ENCODE measurements around the gene TNFRSF8. TPM values are rescaled to one million over a fixed set of nuclear protein-coding genes. Genes with fewer than 3 reads are reported as not detected.

The TNFRSF8 gene
- total and polyA plus RNA-seq, 9 of the 15 experiments (the other 6 are each of a cell fraction or from before 2014, with no cell fraction given), result 3.5 to 38.4 (median 17.1) TPM

GRCh38 chr1:12130466-12131130, 67.5 kb downstream of the TNFRSF8 start:
- in situ Hi-C loops (cut with MboI), result no loop called here
- no peaks in the 10 kb centered on the region for H3K9me1 ChIP-seq (ENCODE audit: control insufficient read depth, insufficient read depth, low read length)
- no peak overlapping the region for H3K9ac ChIP-seq (ENCODE audit: insufficient read depth in 1 of 2, low read depth in 2 of 2, low read length in 2 of 2)
- H3K27ac ChIP-seq (ENCODE audit: extremely low read depth, low read depth, low read length), result no peak overlapping the region
- no peaks in the 10 kb centered on the region for H4K20me1 ChIP-seq (replicated peaks; ENCODE audit: control insufficient read depth, insufficient read depth, low read length)
- H2AFZ ChIP-seq (ENCODE audit: low read depth, low read length), result no peak overlapping the region
- no peak for ATAC-seq
- H3K27me3 ChIP-seq (ENCODE audit: control insufficient read depth in 2 of 2, insufficient read depth in 2 of 2, low read length in 2 of 2), result no peaks in the 10 kb centered on the region
- no peak overlapping the region for H3K4me2 ChIP-seq (ENCODE audit: insufficient read depth, low read length)
- BruUV-seq (replicated peaks), result no TSS peak
- 56% methylated on average over 13 of the region's 13 CpGs for WGBS (ENCODE audit: insufficient coverage, low coverage, missing lambda C conversion rate)
- H3K36me3 ChIP-seq (ENCODE audit: control insufficient read depth, insufficient read depth, low read length), result peaks cover 33% of the 10 kb centered on the region; the same call in 2 of the 3 replicates
- POLR2A ChIA-PET, result interaction anchor here (0.8 kb wide), 1 partner anchor 222 kb away, joined by 3 read pairs; no protein-coding TSS in a partner anchor
- TF ChIP-seq KDM1A (IDR thresholded peaks at IDR 0.05) (peak; percentile 40 to 47), ZKSCAN1 (IDR thresholded peaks at IDR 0.05; ENCODE audit: low read depth, low read length) (no peak), ZNF518B (CRISPR knock-in tag; IDR thresholded peaks at IDR 0.05) (no peak), EHMT2 (IDR thresholded peaks at IDR 0.05) (no peak), GTF2F1 (IDR thresholded peaks at IDR 0.05; ENCODE audit: low read depth, low read length) (no peak), ZNF551 (CRISPR knock-in tag; IDR thresholded peaks at IDR 0.05) (no peak), HDAC6 (IDR thresholded peaks at IDR 0.05; ENCODE audit: low read depth, low read length) (no peak), CTCF (IDR thresholded peaks at IDR 0.05 in 2 of 3, conservative IDR thresholded peaks at IDR 0.05 in 1 of 3; ENCODE audit: insufficient read depth in 2 of 3, low read depth in 1 of 3, low read length in 3 of 3) (no peak)
- CTCF ChIA-PET (ENCODE audit: low intra/inter-chr PET ratio), result interaction anchor here (1.1 kb wide), 1 partner anchor 77 kb away, joined by 3 read pairs; no protein-coding TSS in a partner anchor
- no peak for DNase-seq (ENCODE audit: extremely low read depth in 1 of 4, low spot score in 3 of 4)
- FAIRE-seq, result no peak
- H3K4me3 ChIP-seq, result no peak overlapping the region
- intact Hi-C loops (cut with micrococcal nuclease), result no loop called here
- no peaks in the 10 kb centered on the region for H3K9me3 ChIP-seq (replicated peaks; ENCODE audit: control insufficient read depth, insufficient read depth, low read depth, low read length)
- peaks cover under 1 to 10% of the 10 kb centered on the region in 2 experiments; a peak in 4 of 5 replicates for H3K4me1 ChIP-seq (replicated peaks in 1 of 2; ENCODE audit: control insufficient read depth in 2 of 2, insufficient read depth in 2 of 2, low read length in 2 of 2)
- H3K79me2 ChIP-seq (ENCODE audit: control insufficient read depth, insufficient read depth, low read length), result no peaks in the 10 kb centered on the region
